ENCODE data around the gene CTNNBIP1.

DNA sequence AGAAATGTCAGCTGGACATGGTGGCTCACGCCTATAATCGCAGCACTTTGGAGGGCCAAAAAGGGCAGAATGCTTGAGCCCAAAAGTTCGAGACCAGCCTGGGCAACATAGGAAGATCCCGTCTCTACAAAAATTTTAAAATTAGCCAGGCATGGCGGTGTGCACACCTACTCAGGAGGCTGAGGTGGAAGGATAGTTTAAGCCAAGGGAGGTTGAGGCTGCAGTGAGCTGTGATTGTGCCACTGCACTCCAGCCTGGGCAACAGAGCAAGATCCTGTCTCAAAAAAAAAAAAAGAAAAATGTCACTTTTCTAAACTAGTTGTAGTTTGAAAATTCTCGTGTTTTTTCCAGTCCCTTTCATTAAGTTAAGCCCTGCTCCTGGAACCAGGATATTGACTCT lies 95.5 kb downstream of the CTNNBIP1 start:
- no peak for TF ChIP-seq FOXJ2 (tag; IDR thresholded peaks at IDR 0.05)
- no peak for TF ChIP-seq ZSCAN29 (IDR thresholded peaks at IDR 0.05)
- TF ChIP-seq EZH2 (IDR thresholded peaks at IDR 0.05; ENCODE audit: borderline replicate concordance, low read depth, low read length), result no peak
- no peak for TF ChIP-seq CHD7 (IDR thresholded peaks at IDR 0.05; ENCODE audit: low read depth, low read length)
